ENCODE results near the gene MTG1. TPM values are rescaled to one million over a fixed set of nuclear protein-coding genes. Genes with fewer than 3 reads are reported as not detected.

The MTG1 gene
- polyA plus RNA-seq = 100 to 1,000 TPM in 2 of 4 donors, 10 to 100 TPM in 2; 67.4 to 124 (median 90.9) TPM
- long read RNA-seq, donor 1, transcript MTG1-208 (6 exons, 693 nt) = minor isoform, 10 of 49 reads
- long read RNA-seq, donor 1, transcript MTG1-201 (11 exons, 1,560 nt) = major isoform, 17 of 49 reads
- long read RNA-seq, donor 1, partial matches to known transcripts = 22 of 49 reads
- long read RNA-seq, donor 1, other reads (novel, unspliced or antisense) = 0 of 49 reads
- long read RNA-seq, donor 2, partial matches to known transcripts = 0 of 6 reads
- long read RNA-seq, donor 2, other reads (novel, unspliced or antisense) = 0 of 6 reads
- long read RNA-seq, donor 3, transcript MTG1-208 (6 exons, 693 nt) = major isoform, 5 of 8 reads
- long read RNA-seq, donor 3, partial matches to known transcripts = 0 of 8 reads
- long read RNA-seq, donor 3, other reads (novel, unspliced or antisense) = 0 of 8 reads
- long read RNA-seq, donor 4 = 0 reads
- long read RNA-seq, donor 5, partial matches to known transcripts = 24 of 26 reads
- long read RNA-seq, donor 5, other reads (novel, unspliced or antisense) = 0 of 26 reads
- long read RNA-seq, donor 6, transcript MTG1-201 (11 exons, 1,560 nt) = major isoform, 8 of 15 reads
- long read RNA-seq, donor 6, transcript MTG1-208 (6 exons, 693 nt) = minor isoform, 5 of 15 reads
- long read RNA-seq, donor 6, partial matches to known transcripts = 0 of 15 reads
- long read RNA-seq, donor 6, other reads (novel, unspliced or antisense) = 0 of 15 reads
- long read RNA-seq, donor 7 = 0 reads
- long read RNA-seq, donor 8, partial matches to known transcripts = 0 of 2 reads
- long read RNA-seq, donor 8, other reads (novel, unspliced or antisense) = 0 of 2 reads
- long read RNA-seq, donor 9, partial matches to known transcripts = 0 of 4 reads
- long read RNA-seq, donor 9, other reads (novel, unspliced or antisense) = 0 of 4 reads
- long read RNA-seq, donor 10, transcript MTG1-208 (6 exons, 693 nt) = minor isoform, 6 of 19 reads
- long read RNA-seq, donor 10, transcript MTG1-201 (11 exons, 1,560 nt) = major isoform, 9 of 19 reads
- long read RNA-seq, donor 10, partial matches to known transcripts = 0 of 19 reads
- long read RNA-seq, donor 10, other reads (novel, unspliced or antisense) = 0 of 19 reads

GRCh38 chr10:133394064-133394663 is at the start of gene MTG1:
MTG1 (plus strand) TSS chr10:133394157; CDS start chr10:133394221, 64 bp downstream.
- Histone ChIP-seq H3K27ac (ENCODE audit: low read depth in 1 of 3, low read length in 2 of 3) (peak within 1 kb of the TSS; percentile 78 to 94 (median 86)), H3K4me1 (ENCODE audit: control insufficient read depth in 3 of 3, insufficient read depth in 2 of 3, low read depth in 1 of 3, low read length in 2 of 3) (peaks cover 0 to 2% (median 0%) of the 10 kb centered on the region in 3 donors), H3K9me3 (ENCODE audit: control insufficient read depth in 2 of 2, insufficient read depth in 1 of 2, low read depth in 1 of 2, low read length in 1 of 2) (no peaks in the 10 kb centered on the region), H3K27me3 (ENCODE audit: control insufficient read depth in 3 of 3, insufficient read depth in 3 of 3, low read length in 3 of 3) (no peaks in the 10 kb centered on the region), H3K36me3 (ENCODE audit: control insufficient read depth in 3 of 3, insufficient read depth in 2 of 3, low read depth in 1 of 3, low read length in 3 of 3) (peaks cover 0 to 52% (median 8%) of the 10 kb centered on the region in 3 donors), H3K4me3 (ENCODE audit: low read depth in 1 of 3, low read length in 3 of 3) (peak within 1 kb of the TSS; percentile 75 to 78 (median 75))
- DNase-seq (peak; percentile 95 to 97), FAIRE-seq (no peak)
- WGBS, 3 donors = 0 to 1% (median 0%) methylated on average over 40 to 69 of the region's 69 CpGs

GRCh38 chr10:133344236-133344635 is 49.7 kb upstream of the MTG1 start:
- H3K9me3 ChIP-seq (ENCODE audit: control insufficient read depth in 2 of 2, insufficient read depth in 1 of 2, low read depth in 1 of 2, low read length in 1 of 2) = peaks cover 0 to 10% of the 10 kb centered on the region in 2 donors
- peaks cover 0 to 2% (median 0%) of the 10 kb centered on the region in 3 donors for H3K36me3 ChIP-seq (ENCODE audit: control insufficient read depth in 3 of 3, insufficient read depth in 2 of 3, low read depth in 1 of 3, low read length in 3 of 3)
- no peak overlapping the region for H3K4me3 ChIP-seq (ENCODE audit: low read depth in 1 of 3, low read length in 3 of 3)
- FAIRE-seq (no peak), DNase-seq (no peak)
- H3K4me1 ChIP-seq (ENCODE audit: control insufficient read depth in 3 of 3, insufficient read depth in 2 of 3, low read depth in 1 of 3, low read length in 2 of 3) = peaks cover 0 to 31% (median 2%) of the 10 kb centered on the region in 3 donors
- no peak overlapping the region for H3K27ac ChIP-seq (ENCODE audit: low read depth in 1 of 3, low read length in 2 of 3)
- H3K27me3 ChIP-seq (ENCODE audit: control insufficient read depth in 3 of 3, insufficient read depth in 3 of 3, low read length in 3 of 3) = peaks cover 0 to 3% (median 0%) of the 10 kb centered on the region in 3 donors
- WGBS, 3 donors = 71 to 88% (median 75%) methylated on average over 5 of the region's 5 CpGs

- Histone ChIP-seq H3K4me3 (ENCODE audit: low read depth in 1 of 3, low read length in 3 of 3) (no peak overlapping the region), H3K9me3 (ENCODE audit: control insufficient read depth in 2 of 2, insufficient read depth in 1 of 2, low read depth in 1 of 2, low read length in 1 of 2) (peaks cover 0 to 12% of the 10 kb centered on the region in 2 donors), H3K36me3 (ENCODE audit: control insufficient read depth in 3 of 3, insufficient read depth in 2 of 3, low read depth in 1 of 3, low read length in 3 of 3) (peaks cover 0 to 21% (median 0%) of the 10 kb centered on the region in 3 donors), H3K27ac (ENCODE audit: low read depth in 1 of 3, low read length in 2 of 3) (peak overlapping the region in 2 of 3 donors; percentile 37 to 93), H3K4me1 (ENCODE audit: control insufficient read depth in 3 of 3, insufficient read depth in 2 of 3, low read depth in 1 of 3, low read length in 2 of 3) (peaks cover 0 to 42% (median 2%) of the 10 kb centered on the region in 3 donors), H3K27me3 (ENCODE audit: control insufficient read depth in 3 of 3, insufficient read depth in 3 of 3, low read length in 3 of 3) (peaks cover 0 to 3% (median 0%) of the 10 kb centered on the region in 3 donors)
- WGBS, 3 donors = 44 to 47% (median 47%) methylated on average over 10 to 11 of the region's 11 CpGs
- DNase-seq (peak in 1 of 2 donors; percentile 24), FAIRE-seq (no peak)
Measured at GRCh38 chr10:133346413-133346812, 47.5 kb upstream of the MTG1 start.

GRCh38 chr10:133347710-133348517 is 46.0 kb upstream of the MTG1 start:
- Histone ChIP-seq H3K27me3 (ENCODE audit: control insufficient read depth in 3 of 3, insufficient read depth in 3 of 3, low read length in 3 of 3) (peaks cover 0 to 3% (median 0%) of the 10 kb centered on the region in 3 donors), H3K4me3 (ENCODE audit: low read depth in 1 of 3, low read length in 3 of 3) (peak overlapping the region in 2 of 3 donors; percentile 55 to 75), H3K27ac (ENCODE audit: low read depth in 1 of 3, low read length in 2 of 3) (peak overlapping the region; percentile 76 to 97 (median 93)), H3K36me3 (ENCODE audit: control insufficient read depth in 3 of 3, insufficient read depth in 2 of 3, low read depth in 1 of 3, low read length in 3 of 3) (peaks cover 0 to 36% (median 0%) of the 10 kb centered on the region in 3 donors), H3K9me3 (ENCODE audit: control insufficient read depth in 2 of 2, insufficient read depth in 1 of 2, low read depth in 1 of 2, low read length in 1 of 2) (peaks cover 0 to 12% of the 10 kb centered on the region in 2 donors), H3K4me1 (ENCODE audit: control insufficient read depth in 3 of 3, insufficient read depth in 2 of 3, low read depth in 1 of 3, low read length in 2 of 3) (peaks cover 0 to 37% (median 2%) of the 10 kb centered on the region in 3 donors)
- DNase-seq (peak; percentile 82 to 91), FAIRE-seq (no peak)
- WGBS, 3 donors = 11 to 39% (median 29%) methylated on average over 11 to 16 of the region's 16 CpGs

GRCh38 chr10:133349160-133349568 is 44.8 kb upstream of the MTG1 start:
- peaks cover 0 to 12% of the 10 kb centered on the region in 2 donors for H3K9me3 ChIP-seq (ENCODE audit: control insufficient read depth in 2 of 2, insufficient read depth in 1 of 2, low read depth in 1 of 2, low read length in 1 of 2)
- no peak for DNase-seq
- no peak overlapping the region for H3K27ac ChIP-seq (ENCODE audit: low read depth in 1 of 3, low read length in 2 of 3)
- H3K4me1 ChIP-seq (ENCODE audit: control insufficient read depth in 3 of 3, insufficient read depth in 2 of 3, low read depth in 1 of 3, low read length in 2 of 3) = peaks cover 0 to 30% (median 2%) of the 10 kb centered on the region in 3 donors
- 77 to 82% (median 82%) methylated on average over 8 of the region's 8 CpGs for WGBS, 3 donors
- peaks cover 0 to 45% (median 0%) of the 10 kb centered on the region in 3 donors for H3K36me3 ChIP-seq (ENCODE audit: control insufficient read depth in 3 of 3, insufficient read depth in 2 of 3, low read depth in 1 of 3, low read length in 3 of 3)
- FAIRE-seq = no peak
- H3K4me3 ChIP-seq (ENCODE audit: low read depth in 1 of 3, low read length in 3 of 3) = peak overlapping the region in 1 of 3 donors; percentile 18
- no peaks in the 10 kb centered on the region for H3K27me3 ChIP-seq (ENCODE audit: control insufficient read depth in 3 of 3, insufficient read depth in 3 of 3, low read length in 3 of 3)

- 52 to 64% (median 60%) methylated on average over 8 to 9 of the region's 9 CpGs for WGBS, 3 donors
- DNase-seq (no peak), FAIRE-seq (no peak)
- Histone ChIP-seq H3K4me1 (ENCODE audit: control insufficient read depth in 3 of 3, insufficient read depth in 2 of 3, low read depth in 1 of 3, low read length in 2 of 3) (peaks cover 0 to 30% (median 2%) of the 10 kb centered on the region in 3 donors), H3K27me3 (ENCODE audit: control insufficient read depth in 3 of 3, insufficient read depth in 3 of 3, low read length in 3 of 3) (no peaks in the 10 kb centered on the region), H3K36me3 (ENCODE audit: control insufficient read depth in 3 of 3, insufficient read depth in 2 of 3, low read depth in 1 of 3, low read length in 3 of 3) (peaks cover 0 to 49% (median 0%) of the 10 kb centered on the region in 3 donors), H3K4me3 (ENCODE audit: low read depth in 1 of 3, low read length in 3 of 3) (peak overlapping the region in 1 of 3 donors; percentile 18), H3K9me3 (ENCODE audit: control insufficient read depth in 2 of 2, insufficient read depth in 1 of 2, low read depth in 1 of 2, low read length in 1 of 2) (peaks cover 0 to 10% of the 10 kb centered on the region in 2 donors), H3K27ac (ENCODE audit: low read depth in 1 of 3, low read length in 2 of 3) (no peak overlapping the region)
Measured at GRCh38 chr10:133349577-133350011, 44.4 kb upstream of the MTG1 start.

GRCh38 chr10:133350283-133350949 is 43.5 kb upstream of the MTG1 start:
- FAIRE-seq = no peak
- Histone ChIP-seq H3K4me1 (ENCODE audit: control insufficient read depth in 3 of 3, insufficient read depth in 2 of 3, low read depth in 1 of 3, low read length in 2 of 3) (peaks cover 0 to 30% (median 2%) of the 10 kb centered on the region in 3 donors), H3K27me3 (ENCODE audit: control insufficient read depth in 3 of 3, insufficient read depth in 3 of 3, low read length in 3 of 3) (no peaks in the 10 kb centered on the region), H3K27ac (ENCODE audit: low read depth in 1 of 3, low read length in 2 of 3) (peak overlapping the region in 1 of 3 donors; percentile 8), H3K4me3 (ENCODE audit: low read depth in 1 of 3, low read length in 3 of 3) (no peak overlapping the region), H3K36me3 (ENCODE audit: control insufficient read depth in 3 of 3, insufficient read depth in 2 of 3, low read depth in 1 of 3, low read length in 3 of 3) (peaks cover 0 to 57% (median 0%) of the 10 kb centered on the region in 3 donors), H3K9me3 (ENCODE audit: control insufficient read depth in 2 of 2, insufficient read depth in 1 of 2, low read depth in 1 of 2, low read length in 1 of 2) (peaks cover 0 to 6% of the 10 kb centered on the region in 2 donors)
- 77 to 80% (median 77%) methylated on average over 11 to 12 of the region's 12 CpGs for WGBS, 3 donors
- DNase-seq = no peak
